ENCODE measurements around the gene SAMD3.

DNA sequence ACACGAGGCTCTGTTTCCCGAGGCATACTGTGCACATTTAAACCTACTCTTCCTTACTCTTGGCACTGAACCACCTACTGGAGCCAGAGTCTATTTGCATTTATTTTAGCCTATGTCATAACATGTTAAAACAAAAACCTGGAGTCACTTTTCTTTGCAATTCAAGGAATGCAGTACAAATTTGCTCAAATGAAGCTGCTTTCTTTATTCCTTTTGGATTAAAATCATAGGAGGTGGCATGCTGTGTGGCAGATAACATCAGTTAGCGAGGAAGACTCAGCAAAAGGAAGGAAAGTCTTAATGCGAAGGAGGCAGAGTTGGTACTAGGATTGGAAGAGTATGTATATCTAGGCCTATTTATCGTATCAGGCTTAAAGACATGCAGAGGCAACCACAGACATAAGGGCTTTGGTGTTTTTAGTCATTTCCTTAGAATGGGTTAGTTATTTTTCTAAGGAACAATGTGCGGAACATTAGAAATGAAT lies 92.9 kb downstream of the SAMD3 start:
- no peak for TF ChIP-seq POLR2A (IDR thresholded peaks at IDR 0.05)
- TF ChIP-seq CTCF (IDR thresholded peaks at IDR 0.05): no peak

All from right lobe of liver (tissue), 4 donors.